ENCODE results near the gene TTC22. TPM values are rescaled to one million over a fixed set of nuclear protein-coding genes. Genes with fewer than 3 reads are reported as not detected.
A peak's percentile ranks its signal among the peaks of the same experiment; 100 is the strongest.

TTC22 gene
- total and polyA plus RNA-seq, 2 of the 4 experiments (the other 2 are of a cell fraction): not detected

DNA sequence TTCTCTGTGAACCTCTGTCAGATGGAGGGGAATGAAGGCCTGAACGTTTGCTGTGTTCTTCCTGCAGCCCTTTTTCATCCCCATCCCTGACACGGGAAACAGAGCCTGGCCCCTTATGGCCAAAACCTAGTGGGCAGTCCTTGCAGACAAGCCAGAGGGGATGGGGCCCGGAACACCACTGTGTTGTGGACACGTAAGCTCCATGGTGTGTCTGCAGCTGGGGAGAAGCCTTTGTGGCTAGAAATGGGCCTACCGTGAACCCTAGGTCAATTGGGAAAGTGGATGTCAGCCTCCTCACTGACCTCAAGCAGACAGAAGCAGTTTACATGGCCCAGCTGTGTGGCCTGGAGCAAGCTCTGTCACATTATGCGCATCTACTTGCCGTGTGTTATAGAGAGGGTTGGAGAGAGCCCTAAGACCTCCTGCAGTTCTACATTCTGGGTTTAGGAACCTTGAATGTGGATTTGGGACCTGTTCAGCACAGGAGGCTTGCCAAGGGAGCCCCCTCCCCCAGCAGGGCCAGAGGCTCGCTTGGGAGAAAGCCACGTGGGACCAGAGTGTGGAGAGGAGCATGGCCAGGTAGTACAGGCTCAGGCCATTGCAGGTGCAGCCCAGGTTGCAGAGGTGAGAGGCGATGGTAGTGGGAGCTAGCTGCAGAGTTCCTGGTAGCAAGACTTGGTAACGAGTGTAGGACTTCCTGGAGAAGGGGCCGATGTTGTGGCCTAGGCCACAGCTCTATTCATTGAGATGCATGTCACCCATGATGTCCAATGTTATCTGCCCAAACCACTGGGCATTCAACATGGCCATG is 57.5 kb downstream of the TTC22 start (continued):
- TF ChIP-seq MAFK (IDR thresholded peaks at IDR 0.05; ENCODE audit: low read depth, low read length): no peak

DNA sequence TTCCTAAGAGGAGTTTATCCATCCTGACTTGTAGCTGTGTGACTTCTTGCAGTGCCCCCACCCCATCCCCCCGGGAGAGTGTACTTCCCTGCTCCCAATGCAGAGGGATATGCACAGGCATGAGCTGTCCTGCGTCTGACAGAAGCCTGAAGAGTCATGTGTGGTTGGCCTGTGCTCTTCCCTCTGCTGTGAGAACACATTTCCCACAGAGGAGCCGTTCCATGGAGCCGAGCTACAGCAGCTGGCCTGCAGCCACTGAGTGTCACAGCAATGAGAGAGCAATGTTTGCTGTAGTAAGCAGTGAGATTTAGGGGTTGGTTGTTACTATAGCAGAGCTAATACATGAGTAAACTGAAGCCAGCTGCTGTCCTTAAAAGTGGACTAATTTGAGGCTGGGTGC is 58.8 kb downstream of the TTC22 start:
- no peaks in the 10 kb centered on the region for H3K9me1 ChIP-seq (ENCODE audit: insufficient read depth, low read length)
- dilution Hi-C loops (cut with HindIII; ENCODE audit: low sequenced_read_pairs, unreplicated experiment) (no loop called here), in situ Hi-C loops (cut with MboI; ENCODE audit: low sequenced_read_pairs) (no loop called here), intact Hi-C loops (cut with micrococcal nuclease) (no loop called here)
- 0 out of 4 replicates have a peak, but pooled peaks cover 0 to 3% of the 10 kb centered on the region in 2 experiments for H3K79me1 ChIP-seq (ENCODE audit: low read depth in 1 of 2, low read length in 2 of 2)
- BruUV-seq (replicated peaks): no TSS peak
- 58% methylated on average over 2 of the region's 4 CpGs; no CpG with 5 or more reads in 1 of the 2 experiments for WGBS, 2 experiments (ENCODE audit: extremely low coverage in 2 of 2, insufficient read length in 1 of 2)
- H4K91ac ChIP-seq (ENCODE audit: insufficient read depth, low read depth, low read length): no peak overlapping the region
- H3K36me3 ChIP-seq (ENCODE audit: control insufficient read depth, insufficient read depth, low read length): peaks cover 35% of the 10 kb centered on the region
- DNase-seq: peak; percentile 42
- no peaks in the 10 kb centered on the region; the same call in 1 of the 2 replicates for H3K4me1 ChIP-seq (ENCODE audit: control insufficient read depth, insufficient read depth, low read length)
- no peaks in the 10 kb centered on the region for H3K27me3 ChIP-seq (ENCODE audit: control insufficient read depth, insufficient read depth, low read length)
- no peak overlapping the region for H2BK120ac ChIP-seq (ENCODE audit: low read depth, low read length)
- no peak overlapping the region for H2AK9ac ChIP-seq (replicated peaks; ENCODE audit: low read depth, low read length, poor library complexity)
- ATAC-seq (ENCODE audit: low read depth): peak; percentile 29; the same call in 1 of the 2 replicates
- 0 out of 2 replicates have a peak, but pooled peaks cover 3% of the 10 kb centered on the region for H4K20me1 ChIP-seq (ENCODE audit: insufficient read depth, low read length)
- no peak for TF ChIP-seq RAD21 (IDR thresholded peaks at IDR 0.05; ENCODE audit: low read length)
- TF ChIP-seq, protein P1, sequence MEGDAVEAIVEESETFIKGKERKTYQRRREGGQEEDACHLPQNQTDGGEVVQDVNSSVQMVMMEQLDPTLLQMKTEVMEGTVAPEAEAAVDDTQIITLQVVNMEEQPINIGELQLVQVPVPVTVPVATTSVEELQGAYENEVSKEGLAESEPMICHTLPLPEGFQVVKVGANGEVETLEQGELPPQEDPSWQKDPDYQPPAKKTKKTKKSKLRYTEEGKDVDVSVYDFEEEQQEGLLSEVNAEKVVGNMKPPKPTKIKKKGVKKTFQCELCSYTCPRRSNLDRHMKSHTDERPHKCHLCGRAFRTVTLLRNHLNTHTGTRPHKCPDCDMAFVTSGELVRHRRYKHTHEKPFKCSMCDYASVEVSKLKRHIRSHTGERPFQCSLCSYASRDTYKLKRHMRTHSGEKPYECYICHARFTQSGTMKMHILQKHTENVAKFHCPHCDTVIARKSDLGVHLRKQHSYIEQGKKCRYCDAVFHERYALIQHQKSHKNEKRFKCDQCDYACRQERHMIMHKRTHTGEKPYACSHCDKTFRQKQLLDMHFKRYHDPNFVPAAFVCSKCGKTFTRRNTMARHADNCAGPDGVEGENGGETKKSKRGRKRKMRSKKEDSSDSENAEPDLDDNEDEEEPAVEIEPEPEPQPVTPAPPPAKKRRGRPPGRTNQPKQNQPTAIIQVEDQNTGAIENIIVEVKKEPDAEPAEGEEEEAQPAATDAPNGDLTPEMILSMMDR (conservative IDR thresholded peaks at IDR 0.05; ENCODE audit: low read depth, low read length): no peak
- no peak for TF ChIP-seq RCOR1 (IDR thresholded peaks at IDR 0.05; ENCODE audit: insufficient replicate concordance, low read length)
- no peak for TF ChIP-seq MAZ (IDR thresholded peaks at IDR 0.05; ENCODE audit: borderline replicate concordance, low read depth, low read length)
- no peak overlapping the region for H4K8ac ChIP-seq (ENCODE audit: low read depth in 2 of 2, low read length in 2 of 2)
- ChIA-PET CTCF (no interaction called here), POLR2A (ENCODE audit: unreplicated experiment) (no interaction called here)
- no peak overlapping the region for H3K27ac ChIP-seq (ENCODE audit: insufficient read depth, low read length)
- no peak overlapping the region for H3K4me3 ChIP-seq (ENCODE audit: insufficient read depth, low read depth, low read length)
- no peak overlapping the region for H3K23ac ChIP-seq (ENCODE audit: low read depth, low read length)
- no peak overlapping the region for H2BK20ac ChIP-seq (ENCODE audit: low read depth, low read length)
- no peaks in the 10 kb centered on the region for H3K9me3 ChIP-seq (ENCODE audit: control insufficient read depth, insufficient read depth, low read length)
- H4K5ac ChIP-seq (ENCODE audit: low read depth, low read length): no peak overlapping the region
- H3K4me2 ChIP-seq (ENCODE audit: low read depth, low read length): no peak overlapping the region
- no peak overlapping the region for H3K9ac ChIP-seq (ENCODE audit: low read depth, low read length)
- no peak overlapping the region for H3K14ac ChIP-seq (replicated peaks; ENCODE audit: low read depth, low read length)
- H3K4ac ChIP-seq (ENCODE audit: low read depth, low read length): no peak overlapping the region
- no peak overlapping the region for H2AFZ ChIP-seq (replicated peaks; ENCODE audit: low read length, poor library complexity)
- no peak overlapping the region for H2AK5ac ChIP-seq (ENCODE audit: low read depth, low read length)
- H3K56ac ChIP-seq (ENCODE audit: extremely low read depth, insufficient read depth, low read length): no peak overlapping the region
- H3K18ac ChIP-seq (ENCODE audit: low read depth, low read length): no peak overlapping the region
- no peak overlapping the region for H2BK5ac ChIP-seq (ENCODE audit: low read depth, low read length, poor library complexity, severe bottlenecking)
- no peak overlapping the region for H2BK15ac ChIP-seq (ENCODE audit: low read depth, low read length)

All from IMR-90 (cell line).